AG08395 (cell line): ENCODE results near the gene GALNT7.
"Not testable (repeated sequence)": the region's sequence is repeated elsewhere in the genome, so short reads cannot be mapped to it uniquely, and the experiment has no call there.

Experiments
- DNase-seq: peaks from one replicate; pipeline ENCODE4 v3.0.0; 2012; ENCODE audit warnings: mixed read lengths, low spot score

Gene GALNT7

GRCh38 chr4:173194157-173194556, 25.5 kb downstream of the GALNT7 start:
- DNase-seq = no peak

GRCh38 chr4:173195109-173195508, 26.5 kb downstream of the GALNT7 start:
- DNase-seq = no peak

GRCh38 chr4:173199553-173199952, 30.9 kb downstream of the GALNT7 start:
- DNase-seq = no peak

DNA sequence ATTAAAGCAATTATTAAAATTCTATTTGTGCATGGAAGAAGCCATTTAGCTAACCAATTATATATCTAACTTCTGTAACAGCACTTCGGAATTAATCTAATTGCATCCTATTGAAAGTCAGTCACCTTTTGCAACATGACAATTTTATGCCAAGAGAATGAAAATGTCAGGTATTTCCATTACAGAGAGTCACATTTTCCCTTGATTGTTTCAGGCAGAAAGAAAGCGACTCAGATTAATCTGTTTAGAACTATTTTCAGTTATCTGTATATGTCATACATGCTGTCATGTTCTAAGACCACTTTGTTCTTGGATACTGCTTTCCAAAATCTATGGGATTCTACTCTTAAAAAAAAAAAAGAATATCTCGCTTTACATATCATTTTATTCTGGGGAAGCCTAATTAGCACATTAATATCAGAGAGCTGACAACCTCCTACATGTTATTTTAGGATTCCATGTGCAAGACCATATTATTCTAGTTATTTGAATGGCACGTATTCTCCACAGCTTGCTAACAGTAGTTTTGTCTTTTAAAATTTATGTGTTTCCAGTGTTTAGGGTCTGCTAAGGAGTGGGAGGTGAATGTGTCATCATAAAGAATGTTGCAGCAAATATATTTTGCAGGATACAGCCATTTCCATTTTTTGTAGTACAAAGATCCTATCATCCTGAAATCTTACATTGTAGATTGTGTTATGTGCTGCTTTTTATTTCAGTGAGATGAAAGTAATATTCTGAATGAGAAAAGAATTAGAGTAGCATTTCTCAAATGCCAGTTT, 31.7 kb downstream of the GALNT7 start:
- no peak for DNase-seq

- DNase-seq = no peak
These were observed 33.8 kb downstream of the GALNT7 start for GRCh38 chr4:173202395-173202794.

GRCh38 chr4:173205656-173206055, 37.0 kb downstream of the GALNT7 start:
- DNase-seq = no peak

- no peak for DNase-seq
These were observed 39.8 kb downstream of the GALNT7 start for GRCh38 chr4:173208420-173208819.

DNA sequence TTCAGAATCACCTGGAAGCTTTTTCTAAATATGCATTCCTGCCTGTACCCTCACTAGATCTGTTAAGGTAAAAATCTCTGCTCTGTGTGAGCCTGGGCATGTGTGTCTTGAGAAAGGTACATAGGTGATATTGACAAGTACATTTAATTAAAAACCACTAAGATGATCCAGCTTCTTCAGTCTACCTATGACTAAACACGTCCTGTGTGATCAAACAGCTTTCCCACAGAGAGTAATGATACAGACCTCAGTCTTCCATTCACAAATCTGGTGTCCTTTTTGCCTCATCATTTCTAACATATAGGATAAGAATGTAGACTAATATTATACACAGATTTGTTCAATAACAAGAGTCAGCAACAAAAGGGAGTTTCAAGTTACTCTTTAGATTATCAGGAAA, 42.6 kb downstream of the GALNT7 start:
- DNase-seq = no peak

DNA sequence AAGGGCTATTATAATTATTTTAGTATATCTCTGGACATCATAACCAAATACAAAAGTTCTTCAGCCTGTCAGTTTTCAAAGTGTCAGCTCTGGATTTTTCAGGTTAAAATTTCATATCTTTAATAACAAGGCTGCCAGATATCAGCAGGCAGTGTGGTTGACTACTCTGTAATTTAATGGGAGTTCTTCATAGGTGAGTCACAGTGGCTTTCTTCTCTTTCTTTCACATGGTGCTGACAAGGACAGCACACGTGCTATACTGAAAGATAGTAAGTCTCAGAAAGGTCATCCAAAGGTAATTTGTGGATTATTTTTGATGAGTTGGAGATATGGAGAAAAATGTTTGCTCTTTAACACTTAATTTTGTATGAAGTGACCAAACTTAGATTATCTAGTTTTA, 43.2 kb downstream of the GALNT7 start:
- peak; percentile 71 for DNase-seq

- DNase-seq = no peak
These were observed 43.8 kb downstream of the GALNT7 start for GRCh38 chr4:173212379-173212778.

GRCh38 chr4:173213296-173213695, 44.7 kb downstream of the GALNT7 start:
- DNase-seq = no peak

DNA sequence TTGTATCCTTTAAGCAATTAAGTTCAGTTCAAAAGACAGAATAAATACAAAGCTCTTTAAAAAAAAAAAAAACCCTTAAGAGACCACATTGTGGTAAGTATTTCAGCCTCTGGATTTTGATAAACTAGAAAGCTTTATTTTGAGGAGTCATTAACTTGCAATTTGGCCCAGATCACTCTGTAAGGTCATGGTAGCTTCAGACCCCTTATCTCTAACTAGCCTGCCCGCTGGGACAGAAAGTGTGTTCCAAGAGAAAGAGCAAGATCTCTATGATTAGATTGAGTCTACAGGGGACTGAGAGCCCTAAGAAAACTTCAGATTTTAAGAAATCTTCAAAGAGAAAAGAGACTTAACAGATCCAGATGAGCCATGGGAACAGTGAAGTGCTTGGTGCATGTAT, 45.6 kb downstream of the GALNT7 start:
- no peak for DNase-seq

DNA sequence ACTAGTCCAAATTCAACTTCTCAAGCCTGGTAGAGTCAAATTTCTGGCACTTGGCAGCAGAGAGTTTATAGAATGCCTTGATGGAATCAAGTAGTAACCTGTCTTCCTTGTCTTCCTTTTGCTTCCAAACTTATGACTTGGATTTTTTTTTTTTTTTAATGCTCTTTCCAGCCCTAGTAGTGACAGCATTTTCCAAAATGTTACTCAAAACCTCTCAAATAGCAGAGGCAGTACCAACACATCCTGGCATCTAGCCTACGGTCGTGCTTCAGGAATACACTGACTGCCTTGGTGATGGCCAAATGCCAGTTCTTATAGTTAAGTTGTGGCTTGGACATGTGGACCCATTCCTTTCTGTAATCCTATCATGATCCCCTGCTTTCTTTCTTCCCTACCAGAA, 46.0 kb downstream of the GALNT7 start:
- peak; percentile 7 for DNase-seq

- DNase-seq = no peak
These were observed 48.5 kb downstream of the GALNT7 start for GRCh38 chr4:173217075-173217474.

DNA sequence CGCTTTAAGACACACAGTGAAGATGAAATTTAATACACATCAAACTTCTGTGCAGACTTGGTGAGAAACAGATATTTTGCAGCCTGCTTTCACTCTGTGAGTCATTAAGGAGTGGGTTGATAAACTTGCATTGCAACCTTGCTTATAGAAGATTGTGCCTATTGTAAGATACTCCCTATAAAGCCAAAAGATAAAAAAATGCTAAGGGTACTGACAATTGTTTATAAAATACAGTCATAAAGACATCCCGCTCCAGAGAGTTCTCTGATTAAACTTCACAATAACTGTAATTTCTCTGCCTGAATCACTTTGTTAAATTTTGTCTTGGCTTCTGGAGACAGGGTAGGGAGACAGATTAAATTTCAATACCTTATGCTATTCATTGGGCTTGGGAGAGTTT, 49.1 kb downstream of the GALNT7 start:
- no peak for DNase-seq

DNA sequence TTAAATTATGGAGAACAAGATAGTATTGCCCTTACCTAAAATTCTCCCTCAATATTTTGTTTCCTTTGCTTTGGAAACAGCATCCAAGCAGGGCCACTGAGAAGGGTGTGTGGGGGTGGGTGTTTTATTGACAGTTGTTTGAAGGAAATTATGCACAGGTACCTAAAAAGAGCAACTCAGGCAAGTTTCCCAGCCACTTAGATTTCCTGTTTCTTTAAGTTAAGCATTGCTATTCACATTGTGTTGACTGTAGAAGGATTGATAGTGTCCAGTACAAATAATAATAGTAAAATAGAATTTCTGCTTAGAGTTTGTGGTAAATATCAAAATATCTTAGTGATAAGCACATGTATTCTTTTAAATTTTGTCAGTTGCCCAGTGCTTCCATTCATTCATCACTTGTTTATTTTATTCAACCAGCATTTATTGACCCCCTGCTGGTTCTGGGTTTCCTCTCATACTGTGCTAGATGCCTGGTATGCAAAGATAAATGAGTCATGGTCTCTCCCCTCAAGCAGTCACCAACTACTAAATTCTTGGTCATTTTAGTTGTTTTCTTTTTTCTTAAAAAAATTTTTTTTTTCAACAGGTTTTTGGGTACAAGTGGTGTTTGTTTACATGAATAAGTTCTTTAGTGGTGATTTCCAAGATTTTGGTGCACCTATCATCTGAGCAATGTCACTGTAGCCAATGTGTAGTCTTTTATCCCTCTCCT, 50.0 kb downstream of the GALNT7 start:
- DNase-seq = peak; percentile 24

DNA sequence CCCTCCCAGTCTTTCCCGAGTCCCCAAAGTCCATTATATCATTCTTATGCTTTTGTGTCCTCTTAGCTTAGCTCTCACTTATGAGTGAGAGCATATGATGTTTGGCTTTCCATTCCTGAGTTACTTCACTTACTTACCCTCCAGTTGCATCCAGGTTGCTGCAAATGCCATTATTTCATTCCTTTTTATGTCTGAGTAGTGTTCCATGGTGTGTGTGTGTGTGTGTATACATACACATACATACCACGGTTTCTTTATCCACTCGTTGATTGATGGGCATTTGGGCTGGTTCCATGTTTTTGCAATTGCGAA, 50.5 kb downstream of the GALNT7 start:
- not testable (repeated sequence) for DNase-seq

GRCh38 chr4:173223743-173224142, 55.1 kb downstream of the GALNT7 start:
- DNase-seq = no peak

DNA sequence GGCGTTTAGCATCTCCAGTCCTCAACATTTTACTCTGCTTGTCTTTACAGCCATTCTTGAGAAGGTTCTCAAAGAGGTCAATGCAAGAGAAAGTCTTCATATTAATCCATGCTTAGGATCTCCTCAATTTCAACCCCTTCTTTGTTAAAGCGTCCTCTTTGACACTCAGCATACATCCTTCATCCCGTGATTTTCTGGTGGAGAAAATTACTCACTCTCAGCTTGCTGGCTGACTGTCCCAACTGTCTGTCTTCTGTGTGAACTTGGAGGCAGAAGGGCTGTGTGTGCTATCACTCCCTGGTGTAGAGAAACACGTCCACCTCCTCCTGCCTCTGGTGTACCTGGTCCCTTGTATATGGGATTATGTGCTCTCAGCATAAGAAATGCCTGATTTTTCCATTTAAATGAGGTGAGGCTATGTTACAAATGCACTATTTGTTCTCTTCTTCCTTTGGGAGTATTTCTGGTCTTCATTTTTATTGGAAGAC, 57.8 kb downstream of the GALNT7 start:
- no peak for DNase-seq

GRCh38 chr4:173227756-173228155, 59.1 kb downstream of the GALNT7 start:
- no peak for DNase-seq

- no peak for DNase-seq
These were observed 61.5 kb downstream of the GALNT7 start for GRCh38 chr4:173230062-173230461.

DNA sequence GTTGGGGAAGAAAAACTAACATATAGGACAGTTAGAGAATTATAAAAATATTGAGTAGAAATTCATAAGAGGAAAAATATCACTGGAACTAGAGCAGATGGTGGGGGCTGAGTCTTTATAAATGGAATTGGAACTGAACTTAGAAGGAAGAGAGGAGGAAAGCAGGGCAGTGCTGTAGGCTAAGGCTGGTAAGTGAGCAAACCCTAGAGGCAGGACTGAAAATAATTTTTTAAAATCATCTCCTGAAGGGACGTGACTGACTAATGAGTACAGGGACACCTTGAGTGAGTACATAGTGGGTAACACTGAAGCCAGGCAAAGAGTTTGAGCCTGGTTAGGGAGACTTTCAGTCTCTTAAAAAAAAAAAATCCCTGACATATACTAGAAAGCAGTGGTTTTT, 63.3 kb downstream of the GALNT7 start:
- peak; percentile 6 for DNase-seq

DNA sequence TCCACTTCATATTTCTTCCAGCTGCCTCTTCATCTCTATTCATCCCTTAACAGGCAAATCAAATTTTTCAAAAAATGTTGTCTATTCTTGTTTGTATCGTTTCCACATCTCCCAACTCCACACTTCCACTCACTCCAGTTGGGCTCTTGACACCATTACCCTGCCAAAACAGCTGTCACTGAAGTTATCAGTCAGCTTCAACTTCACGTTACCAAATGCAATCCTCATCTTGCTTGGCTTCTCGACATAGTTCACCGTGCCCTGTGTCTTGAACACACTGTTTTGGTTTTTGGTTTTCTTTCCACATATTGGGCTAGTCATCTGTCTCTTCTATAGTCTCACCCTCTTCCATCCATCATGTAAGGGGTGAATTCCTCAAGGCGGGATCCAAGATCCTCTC, 65.2 kb downstream of the GALNT7 start:
- DNase-seq = no peak

GRCh38 chr4:173235050-173235449, 66.4 kb downstream of the GALNT7 start:
- no peak for DNase-seq
